Epithelial cell of proximal tubule (primary cell): ENCODE measurements around the gene SYS1. TPM values are rescaled to one million over a fixed set of nuclear protein-coding genes. Genes with fewer than 3 reads are reported as not detected.
"Not testable (repeated sequence)": the region's sequence is repeated elsewhere in the genome, so short reads cannot be mapped to it uniquely, and the experiment has no call there.

Source experiments
- DNase-seq: peaks from one replicate; pipeline ENCODE4 v3.0.0-alpha.2; 2011; ENCODE audit warnings: low read depth
- H3K4me3 ChIP-seq: 2 replicates; pipeline ENCODE4 v1.5.1; 2011; ENCODE audit warnings: low read depth, mild to moderate bottlenecking, low read length
- CTCF ChIP-seq: conservative IDR thresholded peaks from 2 replicates; pipeline ENCODE4 v1.5.1; 2012; ENCODE audit warnings: low read depth, mild to moderate bottlenecking, low read length
- total RNA-seq: library from RNA; depleted of rRNA; stranded (reverse); fragments of >200 nt; gene quantifications from 2 replicates; pipeline ENCODE4 v1.2.3, GENCODE V29; 2015

The SYS1 gene
- total RNA-seq, 1 donor from 2014 or later, result 30.3 TPM

- peak within 1 kb of the TSS; percentile 97 for H3K4me3 ChIP-seq
- TF ChIP-seq CTCF, result no peak
- DNase-seq, result no peak
These were observed 14.8 kb upstream of the SYS1 start, which contains the start of gene SDC4 for GRCh38 chr20:45347936-45348778. Gene SDC4 (minus strand): TSS chr20:45348424. CDS start chr20:45348384, 40 bp downstream.

- no peak for DNase-seq
- TF ChIP-seq CTCF, result no peak
- no peak overlapping the region for H3K4me3 ChIP-seq
These were observed 12.7 kb upstream of the SYS1 start for GRCh38 chr20:45350217-45350616.

GRCh38 chr20:45350795-45351194 is 12.2 kb upstream of the SYS1 start:
- DNase-seq, H3K4me3 ChIP-seq: not testable (repeated sequence)

- TF ChIP-seq CTCF, result no peak
- no peak overlapping the region for H3K4me3 ChIP-seq
- DNase-seq, result no peak
These were observed 10.2 kb upstream of the SYS1 start for GRCh38 chr20:45352729-45353128.

- no peak overlapping the region for H3K4me3 ChIP-seq
- DNase-seq, result no peak
- no peak for TF ChIP-seq CTCF
These were observed 9.2 kb upstream of the SYS1 start for GRCh38 chr20:45353746-45354145.

- H3K4me3 ChIP-seq, result no peak overlapping the region
- TF ChIP-seq CTCF, result no peak
- no peak for DNase-seq
These were observed 8.3 kb upstream of the SYS1 start for GRCh38 chr20:45354423-45355208.
